NCI-H2171 (cell line): Measurements from ENCODE around the gene CREG2.
A peak's percentile ranks its signal among the peaks of the same experiment; 100 is the strongest.

Experiments
- DNase-seq: peaks from one replicate; lab custom pipeline; 2025; lab: John Stamatoyannopoulos, UW

The CREG2 gene

GRCh38 chr2:101387151-101387834 is at the start of gene CREG2:
Gene CREG2, minus strand, starts transcription at chr2:101387503. Its CDS starts 46 bp downstream, at chr2:101387457.
- peak; percentile 24 for DNase-seq

GRCh38 chr2:101435001-101435862 is 47.9 kb upstream of the CREG2 start:
- DNase-seq: no peak

DNA sequence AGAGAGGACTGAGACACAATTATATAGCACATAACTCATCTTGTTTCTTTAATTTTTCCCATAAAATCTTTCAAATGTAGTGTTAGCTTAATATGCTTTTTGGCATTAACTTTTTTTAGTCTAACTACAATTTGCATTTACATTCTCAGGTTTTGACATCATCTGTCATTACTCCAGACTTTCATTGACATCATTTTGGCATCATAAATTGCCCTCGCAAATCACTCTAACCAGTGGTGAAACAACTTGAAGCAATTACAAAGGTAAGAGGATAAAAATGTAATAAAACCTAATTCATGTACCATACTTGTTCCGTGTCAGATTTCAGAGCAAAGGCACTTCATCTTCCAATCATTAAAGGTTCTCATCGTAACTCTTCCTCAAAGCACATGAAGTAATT is 46.2 kb upstream of the CREG2 start:
- no peak for DNase-seq

DNA sequence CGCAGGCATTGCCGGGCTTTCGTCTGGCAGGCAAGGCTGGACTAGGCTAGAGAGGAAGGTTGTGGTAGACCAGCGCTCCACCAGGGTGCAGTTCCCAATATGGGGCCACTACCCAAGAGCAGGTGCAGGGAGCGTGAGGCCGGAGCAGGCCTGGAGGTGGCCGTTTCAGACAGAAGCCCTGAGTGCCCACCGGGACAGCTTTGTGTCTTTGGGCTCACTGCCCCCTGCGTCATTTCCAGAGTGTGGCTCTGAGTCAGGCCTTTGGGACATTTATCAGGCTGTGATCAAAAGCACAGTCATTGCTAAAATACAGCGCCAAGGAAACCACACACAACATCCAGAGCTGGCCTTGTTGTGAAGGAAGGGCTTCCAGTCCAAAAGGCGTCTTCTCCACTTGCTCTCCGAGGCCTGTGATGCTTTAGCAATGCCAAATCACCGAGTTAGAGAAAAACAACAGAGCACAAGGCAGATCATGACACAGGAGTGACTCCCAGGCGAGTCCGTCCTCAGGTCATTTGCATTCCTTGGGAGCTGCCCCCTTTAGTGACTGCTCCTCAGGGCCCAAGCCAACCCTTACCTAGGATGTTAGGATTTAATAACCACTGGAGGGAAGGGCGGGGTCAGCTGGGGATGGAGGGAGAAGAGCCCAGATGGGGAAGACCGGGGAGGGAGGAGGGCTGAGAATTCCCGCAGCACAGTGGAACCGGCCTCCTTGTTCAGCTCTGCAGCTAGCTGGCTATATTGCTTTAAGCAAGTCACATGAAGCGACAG is 45.3 kb upstream of the CREG2 start:
- no peak for DNase-seq

- no peak for DNase-seq
Observed at GRCh38 chr2:101431486-101431885, 44.2 kb upstream of the CREG2 start.

- no peak for DNase-seq
Observed at GRCh38 chr2:101430156-101430555, 42.9 kb upstream of the CREG2 start.

DNA sequence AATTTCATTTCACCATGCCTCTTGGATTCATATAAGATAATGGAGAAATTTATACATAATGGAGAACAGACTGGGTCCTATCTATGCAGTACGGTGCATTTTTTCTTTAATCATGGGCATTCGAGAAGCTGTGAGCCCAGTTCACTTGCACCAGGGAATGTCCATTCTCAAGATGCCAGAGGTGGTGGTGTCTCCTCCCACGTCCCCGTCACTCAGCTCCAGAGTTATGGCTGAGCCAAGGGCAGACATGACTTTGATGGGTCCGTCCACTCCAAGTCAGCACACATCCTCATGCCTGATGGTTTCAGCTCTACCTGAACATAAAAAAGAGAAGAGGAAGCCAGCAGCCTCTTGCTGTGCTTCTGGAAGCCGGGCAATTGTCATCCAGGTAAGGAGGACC is 42.1 kb upstream of the CREG2 start:
- no peak for DNase-seq

DNA sequence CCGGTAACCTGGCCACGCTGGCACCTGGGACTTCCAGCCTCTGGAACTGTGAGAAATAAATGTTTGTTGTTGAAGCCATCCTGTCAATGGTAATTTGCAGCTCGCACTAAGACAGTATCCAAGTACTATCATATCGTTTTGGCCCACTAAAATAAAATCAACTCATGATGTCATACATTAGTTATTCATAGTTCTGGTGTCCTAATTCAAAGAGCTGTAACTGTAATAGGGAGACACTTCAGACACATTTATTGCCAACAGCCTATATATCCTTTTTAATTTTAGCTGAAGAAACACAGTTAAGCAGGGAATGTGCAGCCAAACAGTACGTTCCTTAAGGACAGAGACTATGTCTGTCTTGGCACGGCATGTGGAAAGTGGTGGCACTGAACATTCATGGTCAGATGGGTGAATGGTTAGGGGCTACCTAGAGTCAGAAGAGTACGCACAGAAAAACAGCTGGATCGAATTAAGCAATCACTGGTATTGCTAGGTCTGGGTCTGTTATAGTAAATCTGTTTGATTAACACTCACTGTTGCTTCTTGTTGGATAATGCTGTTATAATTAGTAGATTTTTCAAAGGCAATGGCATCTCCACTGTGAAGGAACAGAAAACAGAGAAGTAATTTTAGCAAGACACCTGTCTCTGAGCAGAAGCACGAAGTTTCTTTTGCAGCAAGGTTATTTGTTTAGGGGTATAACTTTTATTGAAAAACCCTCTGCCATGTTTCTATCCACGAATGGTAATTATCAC is 41.3 kb upstream of the CREG2 start:
- no peak for DNase-seq

GRCh38 chr2:101427743-101428142 is 40.4 kb upstream of the CREG2 start:
- DNase-seq: no peak

- DNase-seq: no peak
Observed at GRCh38 chr2:101427240-101427639, 39.9 kb upstream of the CREG2 start.

GRCh38 chr2:101426822-101427221 is 39.5 kb upstream of the CREG2 start:
- DNase-seq: no peak

DNA sequence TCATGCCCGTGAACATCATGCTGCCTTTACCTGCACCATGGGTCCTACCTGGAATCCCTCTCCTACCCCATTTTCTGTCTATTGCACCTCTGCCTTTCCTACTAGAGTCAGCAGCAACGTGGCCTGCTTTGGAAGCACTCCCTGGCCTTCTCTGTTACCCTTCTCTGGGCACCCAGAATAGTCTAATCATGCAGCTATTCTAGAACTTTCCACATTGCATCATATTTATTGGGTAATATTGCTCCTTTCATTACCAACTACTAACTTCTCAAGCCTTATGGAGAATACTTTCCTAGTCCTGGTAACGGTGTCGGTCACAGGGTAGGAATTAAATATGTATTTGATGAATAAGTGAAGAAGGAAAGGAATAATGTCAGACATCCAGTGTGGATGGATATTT is 33.3 kb upstream of the CREG2 start:
- no peak for DNase-seq

GRCh38 chr2:101419096-101419663 is 31.9 kb upstream of the CREG2 start:
- peak; percentile 58 for DNase-seq

DNA sequence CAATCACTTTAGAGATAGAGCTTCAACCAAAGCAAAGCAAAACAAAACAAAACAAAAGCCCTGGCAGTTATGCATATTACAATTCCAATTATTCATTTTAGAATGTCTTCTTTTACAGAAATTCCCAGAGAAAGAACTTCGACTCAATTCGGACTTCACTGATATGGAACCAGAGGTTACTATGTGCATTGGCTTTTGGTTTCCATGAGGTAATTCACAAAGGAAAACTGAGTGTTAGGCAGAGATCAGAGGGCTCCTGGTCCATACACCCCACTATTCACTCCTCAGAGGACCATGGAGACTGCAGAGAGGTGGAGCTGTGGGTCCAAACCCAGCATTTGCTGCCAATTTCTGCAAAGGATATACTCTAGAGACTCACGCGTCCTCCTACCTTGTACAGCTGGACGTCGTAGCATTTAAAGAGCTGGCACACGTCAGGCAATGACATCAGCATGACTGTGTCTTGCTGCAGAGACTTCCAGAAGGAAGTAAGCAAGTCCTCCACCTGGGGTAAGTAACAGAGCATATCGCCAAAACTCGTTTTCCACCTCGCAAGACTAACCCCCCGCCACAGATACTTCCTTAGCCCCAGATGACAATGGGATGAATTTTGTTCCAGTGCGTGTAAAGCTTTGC is 31.3 kb upstream of the CREG2 start:
- DNase-seq: no peak

GRCh38 chr2:101416609-101417008 is 29.3 kb upstream of the CREG2 start:
- no peak for DNase-seq

DNA sequence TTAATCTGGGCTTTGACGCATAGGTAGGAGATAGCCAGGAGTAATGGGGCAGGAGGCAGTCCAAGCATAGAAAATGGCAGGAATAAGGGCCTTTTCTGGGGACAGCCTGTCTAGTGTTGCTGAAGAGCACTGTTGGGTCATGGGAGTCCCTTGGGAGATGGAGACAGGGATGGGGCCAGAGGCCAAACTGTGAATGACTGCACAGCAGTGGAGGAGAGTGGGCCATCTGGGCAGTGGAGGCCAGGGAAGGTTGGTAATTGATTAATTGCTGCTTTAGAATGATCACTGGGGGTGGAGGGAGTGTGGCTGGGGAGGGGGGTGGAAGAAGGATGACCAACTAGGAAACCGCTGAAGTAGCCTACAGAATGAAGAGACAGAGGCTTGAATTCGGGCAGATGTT is 28.6 kb upstream of the CREG2 start:
- DNase-seq: no peak

GRCh38 chr2:101415220-101415619 is 27.9 kb upstream of the CREG2 start:
- DNase-seq: no peak

GRCh38 chr2:101412092-101412694 is 24.9 kb upstream of the CREG2 start:
- DNase-seq: no peak

- DNase-seq: no peak
Observed at GRCh38 chr2:101410746-101411145, 23.4 kb upstream of the CREG2 start.

DNA sequence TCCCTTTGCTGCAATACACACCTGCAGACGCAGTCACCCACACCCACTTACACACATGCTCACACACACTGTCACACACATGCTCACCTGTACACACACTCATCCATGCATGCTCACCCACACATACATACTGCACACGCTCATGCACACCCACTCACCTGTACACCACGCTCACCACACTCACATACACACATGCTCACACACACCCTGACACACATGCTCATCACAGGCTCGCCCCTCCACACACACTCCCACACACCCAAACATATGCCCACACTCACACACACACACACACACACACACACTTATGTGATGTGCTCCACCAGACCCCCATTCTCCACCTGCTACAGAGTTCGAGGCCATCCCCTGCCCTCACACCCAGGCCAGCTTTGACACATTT is 22.8 kb upstream of the CREG2 start:
- DNase-seq: no peak

DNA sequence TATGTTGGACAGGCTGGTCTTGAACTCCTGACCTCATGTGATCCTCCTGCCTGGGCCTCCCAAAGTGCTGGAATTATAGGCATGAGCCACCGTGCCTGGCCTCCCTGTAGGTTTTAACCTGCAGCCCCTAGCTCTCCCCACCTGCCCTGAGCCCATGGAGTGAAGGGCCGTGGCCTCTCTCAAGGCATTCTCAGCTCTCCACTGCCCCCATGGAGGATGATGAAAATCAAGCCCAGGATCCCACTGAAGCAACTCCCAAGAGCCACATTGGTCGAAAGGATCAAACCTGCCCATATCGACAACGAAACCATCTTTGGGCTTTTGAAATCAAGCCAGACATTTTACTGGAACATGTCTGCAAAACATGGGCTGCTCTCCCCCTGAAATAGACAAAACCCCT is 22.4 kb upstream of the CREG2 start:
- DNase-seq: no peak
